Mucosa of rectum (tissue), 2 donors: ENCODE results near the gene TTC7B.

Source experiments
- H3K27ac ChIP-seq, 2 donors: one replicate each; pipeline ENCODE4 v1.7.0; 2013; ENCODE audit warnings: inconsistent platforms in 2 of 2, low read depth in 2 of 2, low read length in 2 of 2
- H3K27me3 ChIP-seq, 2 donors: one replicate each; pipeline ENCODE4 v1.7.0; 2013; ENCODE audit warnings: low read length in 2 of 2; ENCODE audit not compliant: control insufficient read depth in 2 of 2, insufficient read depth in 2 of 2
- H3K36me3 ChIP-seq, 2 donors: one replicate each; pipeline ENCODE4 v1.7.0; 2013; ENCODE audit warnings: low read length in 2 of 2; ENCODE audit not compliant: control insufficient read depth in 2 of 2, insufficient read depth in 2 of 2
- H3K4me1 ChIP-seq, 2 donors: one replicate each; pipeline ENCODE4 v1.7.0; 2013; ENCODE audit warnings: low read length in 2 of 2, mild to moderate bottlenecking in 1 of 2; ENCODE audit not compliant: control insufficient read depth in 2 of 2, insufficient read depth in 2 of 2
- H3K4me3 ChIP-seq, 2 donors: one replicate each; pipeline ENCODE4 v1.7.0; 2013; ENCODE audit warnings: low read length in 2 of 2
- H3K9ac ChIP-seq, 2 donors: one replicate each; pipeline ENCODE4 v1.7.0; 2013; ENCODE audit warnings: low read length in 2 of 2, low read depth in 1 of 2, mild to moderate bottlenecking in 1 of 2
- H3K9me3 ChIP-seq, 2 donors: one replicate each; pipeline ENCODE4 v1.7.0; 2013; ENCODE audit warnings: low read length in 2 of 2; ENCODE audit not compliant: control insufficient read depth in 2 of 2
- donor health status: healthy.
- donor health status: Normal muscosa, but diverticular disease.

TTC7B gene

GRCh38 chr14:90549794-90550641, 266.2 kb downstream of the TTC7B start:
- Histone ChIP-seq H3K27ac (no peak overlapping the region), H3K27me3 (no peaks in the 10 kb centered on the region), H3K9ac (no peak overlapping the region), H3K36me3 (no peaks in the 10 kb centered on the region), H3K9me3 (no peaks in the 10 kb centered on the region), H3K4me1 (no peaks in the 10 kb centered on the region), H3K4me3 (no peak overlapping the region)

GRCh38 chr14:90548455-90548854, 267.8 kb downstream of the TTC7B start:
- H3K9ac ChIP-seq, result no peak overlapping the region

GRCh38 chr14:90547968-90548367, 268.3 kb downstream of the TTC7B start:
- Histone ChIP-seq H3K4me3 (no peak overlapping the region), H3K27ac (no peak overlapping the region), H3K36me3 (no peaks in the 10 kb centered on the region), H3K9ac (no peak overlapping the region), H3K4me1 (no peaks in the 10 kb centered on the region), H3K9me3 (no peaks in the 10 kb centered on the region), H3K27me3 (no peaks in the 10 kb centered on the region)

More at GRCh38 chr14:90548455-90548854, 267.8 kb downstream of the TTC7B start:
- Histone ChIP-seq H3K4me3 (no peak overlapping the region), H3K4me1 (no peaks in the 10 kb centered on the region), H3K27me3 (no peaks in the 10 kb centered on the region), H3K36me3 (no peaks in the 10 kb centered on the region), H3K9me3 (no peaks in the 10 kb centered on the region), H3K27ac (no peak overlapping the region)

GRCh38 chr14:90547250-90547649, 269.0 kb downstream of the TTC7B start:
- no peaks in the 10 kb centered on the region for H3K9me3 ChIP-seq
- H3K4me1 ChIP-seq, result no peaks in the 10 kb centered on the region
- H3K27me3 ChIP-seq, result no peaks in the 10 kb centered on the region
- no peak overlapping the region for H3K4me3 ChIP-seq
- H3K9ac ChIP-seq, result no peak overlapping the region
- H3K36me3 ChIP-seq, result no peaks in the 10 kb centered on the region
- no peak overlapping the region for H3K27ac ChIP-seq

- no peaks in the 10 kb centered on the region for H3K4me1 ChIP-seq
- H3K4me3 ChIP-seq, result no peak overlapping the region
- H3K9ac ChIP-seq, result no peak overlapping the region
- H3K36me3 ChIP-seq, result no peaks in the 10 kb centered on the region
- no peak overlapping the region for H3K27ac ChIP-seq
- H3K27me3 ChIP-seq, result no peaks in the 10 kb centered on the region
- H3K9me3 ChIP-seq, result no peaks in the 10 kb centered on the region
Measured at GRCh38 chr14:90546767-90547166, 269.5 kb downstream of the TTC7B start.

GRCh38 chr14:90545966-90546751, 270.1 kb downstream of the TTC7B start:
- Histone ChIP-seq H3K9ac (no peak overlapping the region), H3K4me3 (no peak overlapping the region), H3K4me1 (no peaks in the 10 kb centered on the region), H3K27ac (no peak overlapping the region), H3K36me3 (no peaks in the 10 kb centered on the region), H3K27me3 (no peaks in the 10 kb centered on the region), H3K9me3 (no peaks in the 10 kb centered on the region)

- H3K4me3 ChIP-seq, result no peak overlapping the region
- no peaks in the 10 kb centered on the region for H3K4me1 ChIP-seq
- no peaks in the 10 kb centered on the region for H3K9me3 ChIP-seq
- H3K36me3 ChIP-seq, result no peaks in the 10 kb centered on the region
- no peaks in the 10 kb centered on the region for H3K27me3 ChIP-seq
- H3K9ac ChIP-seq, result no peak overlapping the region
- no peak overlapping the region for H3K27ac ChIP-seq
Measured at GRCh38 chr14:90545382-90545781, 270.8 kb downstream of the TTC7B start.

GRCh38 chr14:90544971-90545370, 271.3 kb downstream of the TTC7B start:
- H3K4me3 ChIP-seq, result no peak overlapping the region
- H3K9ac ChIP-seq, result no peak overlapping the region
- H3K27ac ChIP-seq, result no peak overlapping the region
- H3K27me3 ChIP-seq, result no peaks in the 10 kb centered on the region
- H3K4me1 ChIP-seq, result no peaks in the 10 kb centered on the region
- no peaks in the 10 kb centered on the region for H3K9me3 ChIP-seq
- H3K36me3 ChIP-seq, result no peaks in the 10 kb centered on the region

GRCh38 chr14:90544566-90544965, 271.7 kb downstream of the TTC7B start:
- H3K27ac ChIP-seq, result no peak overlapping the region
- no peaks in the 10 kb centered on the region for H3K27me3 ChIP-seq
- H3K4me1 ChIP-seq, result no peaks in the 10 kb centered on the region
- no peaks in the 10 kb centered on the region for H3K36me3 ChIP-seq
- H3K9ac ChIP-seq, result no peak overlapping the region
- no peak overlapping the region for H3K4me3 ChIP-seq
- H3K9me3 ChIP-seq, result no peaks in the 10 kb centered on the region

- Histone ChIP-seq H3K27ac (peak overlapping the region in 1 of 2 donors; percentile 9), H3K9me3 (no peaks in the 10 kb centered on the region), H3K4me3 (no peak overlapping the region), H3K27me3 (no peaks in the 10 kb centered on the region), H3K9ac (no peak overlapping the region), H3K4me1 (no peaks in the 10 kb centered on the region), H3K36me3 (no peaks in the 10 kb centered on the region)
Measured at GRCh38 chr14:90543876-90544275, 272.4 kb downstream of the TTC7B start.
